ENCODE measurements around the gene ADCY2. TPM values are rescaled to one million over a fixed set of nuclear protein-coding genes. Genes with fewer than 3 reads are reported as not detected.

The ADCY2 gene
- total RNA-seq, 4 donors from 2014 or later: 0.34 to 2.7 (median 1.5) TPM

DNA sequence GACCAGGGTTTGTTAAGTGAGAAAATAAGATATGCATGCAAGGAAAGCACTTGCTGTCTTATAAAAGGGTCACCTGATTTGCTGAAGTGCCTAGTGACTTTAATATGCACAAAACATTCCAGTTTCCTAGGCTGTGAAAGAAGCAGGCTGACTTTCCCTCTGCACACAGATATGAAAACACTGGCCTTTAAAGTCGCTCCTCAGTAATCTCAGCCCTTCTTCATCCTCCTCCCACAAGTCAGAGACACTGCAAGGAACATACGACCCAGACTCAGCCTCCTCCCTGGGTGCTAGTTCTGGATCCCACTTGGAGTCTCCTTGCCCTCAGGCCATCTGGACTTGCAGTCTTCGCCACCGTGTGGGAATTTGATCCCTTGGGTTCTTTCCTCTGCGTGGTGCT is 288.9 kb downstream of the ADCY2 start:
- WGBS, 2 donors: 76 to 83% methylated on average over 5 of the region's 5 CpGs
- no peak for DNase-seq
- Histone ChIP-seq H3K36me3 (no peaks in the 10 kb centered on the region), H3K4me3 (replicated peaks in 1 of 3) (no peak overlapping the region), H3K27ac (no peak overlapping the region), H3K27me3 (no peaks in the 10 kb centered on the region), H3K9me3 (no peaks in the 10 kb centered on the region), H3K4me1 (no peaks in the 10 kb centered on the region)
- no peak for TF ChIP-seq POLR2A (IDR thresholded peaks at IDR 0.05)
- TF ChIP-seq, protein P1, sequence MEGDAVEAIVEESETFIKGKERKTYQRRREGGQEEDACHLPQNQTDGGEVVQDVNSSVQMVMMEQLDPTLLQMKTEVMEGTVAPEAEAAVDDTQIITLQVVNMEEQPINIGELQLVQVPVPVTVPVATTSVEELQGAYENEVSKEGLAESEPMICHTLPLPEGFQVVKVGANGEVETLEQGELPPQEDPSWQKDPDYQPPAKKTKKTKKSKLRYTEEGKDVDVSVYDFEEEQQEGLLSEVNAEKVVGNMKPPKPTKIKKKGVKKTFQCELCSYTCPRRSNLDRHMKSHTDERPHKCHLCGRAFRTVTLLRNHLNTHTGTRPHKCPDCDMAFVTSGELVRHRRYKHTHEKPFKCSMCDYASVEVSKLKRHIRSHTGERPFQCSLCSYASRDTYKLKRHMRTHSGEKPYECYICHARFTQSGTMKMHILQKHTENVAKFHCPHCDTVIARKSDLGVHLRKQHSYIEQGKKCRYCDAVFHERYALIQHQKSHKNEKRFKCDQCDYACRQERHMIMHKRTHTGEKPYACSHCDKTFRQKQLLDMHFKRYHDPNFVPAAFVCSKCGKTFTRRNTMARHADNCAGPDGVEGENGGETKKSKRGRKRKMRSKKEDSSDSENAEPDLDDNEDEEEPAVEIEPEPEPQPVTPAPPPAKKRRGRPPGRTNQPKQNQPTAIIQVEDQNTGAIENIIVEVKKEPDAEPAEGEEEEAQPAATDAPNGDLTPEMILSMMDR (IDR thresholded peaks at IDR 0.05): no peak
- intact Hi-C loops (cut with DNase I): no loop called here

DNA sequence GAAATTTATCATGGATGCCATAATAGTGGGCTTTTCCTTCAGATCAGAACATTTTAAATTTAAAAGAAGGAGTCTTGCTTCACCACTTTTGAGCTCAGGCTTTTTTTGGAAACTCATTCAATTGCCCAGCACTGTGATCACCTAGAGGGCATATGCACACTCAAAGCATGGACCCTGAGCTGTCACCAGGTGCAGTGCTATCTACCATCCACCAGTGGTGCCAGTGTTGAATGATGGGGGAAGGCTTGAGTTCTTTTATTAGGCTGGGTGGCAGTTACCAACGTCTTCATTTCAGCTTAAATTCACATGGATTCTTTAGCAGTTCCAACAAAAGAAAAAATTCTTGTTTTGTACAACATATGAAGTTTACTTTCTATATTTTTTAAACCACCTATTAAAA is 290.9 kb downstream of the ADCY2 start:
- H3K4me1 ChIP-seq: no peaks in the 10 kb centered on the region
- no peak overlapping the region for H3K4me3 ChIP-seq (replicated peaks in 1 of 3)
- H3K27ac ChIP-seq: no peak overlapping the region
- no peak for TF ChIP-seq POLR2A (IDR thresholded peaks at IDR 0.05)
- TF ChIP-seq, protein P1 (IDR thresholded peaks at IDR 0.05): no peak
- DNase-seq: no peak
- H3K27me3 ChIP-seq: no peaks in the 10 kb centered on the region
- 30 to 34% methylated on average over 1 of the region's 1 CpG for WGBS, 2 donors
- no peaks in the 10 kb centered on the region for H3K9me3 ChIP-seq
- H3K36me3 ChIP-seq: no peaks in the 10 kb centered on the region
- intact Hi-C loops (cut with DNase I): no loop called here

DNA sequence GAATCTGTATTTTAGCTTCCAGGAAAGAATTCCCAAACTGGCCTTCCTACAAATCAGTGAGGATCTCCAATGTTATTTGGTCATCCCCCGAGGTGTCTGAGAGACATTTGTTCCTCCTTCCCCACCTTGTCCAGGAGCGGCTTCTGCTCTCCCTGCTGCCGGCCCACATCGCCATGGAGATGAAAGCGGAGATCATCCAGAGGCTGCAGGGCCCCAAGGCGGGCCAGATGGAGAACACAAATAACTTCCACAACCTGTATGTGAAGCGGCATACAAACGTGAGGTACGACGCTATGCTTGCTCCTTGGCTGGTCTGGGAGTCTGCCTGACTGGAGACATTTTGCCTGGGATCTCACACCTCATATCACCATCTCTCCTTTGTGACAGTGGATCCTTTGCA is 294.6 kb downstream of the ADCY2 start:
- Histone ChIP-seq H3K27me3 (no peaks in the 10 kb centered on the region), H3K4me1 (no peaks in the 10 kb centered on the region), H3K36me3 (no peaks in the 10 kb centered on the region), H3K9me3 (no peaks in the 10 kb centered on the region), H3K27ac (no peak overlapping the region), H3K4me3 (replicated peaks in 1 of 3) (no peak overlapping the region)
- TF ChIP-seq, protein P1 (IDR thresholded peaks at IDR 0.05): no peak
- TF ChIP-seq POLR2A (IDR thresholded peaks at IDR 0.05): no peak
- 68 to 69% methylated on average over 10 of the region's 10 CpGs for WGBS, 2 donors
- no peak for DNase-seq
- intact Hi-C loops (cut with DNase I): no loop called here

DNA sequence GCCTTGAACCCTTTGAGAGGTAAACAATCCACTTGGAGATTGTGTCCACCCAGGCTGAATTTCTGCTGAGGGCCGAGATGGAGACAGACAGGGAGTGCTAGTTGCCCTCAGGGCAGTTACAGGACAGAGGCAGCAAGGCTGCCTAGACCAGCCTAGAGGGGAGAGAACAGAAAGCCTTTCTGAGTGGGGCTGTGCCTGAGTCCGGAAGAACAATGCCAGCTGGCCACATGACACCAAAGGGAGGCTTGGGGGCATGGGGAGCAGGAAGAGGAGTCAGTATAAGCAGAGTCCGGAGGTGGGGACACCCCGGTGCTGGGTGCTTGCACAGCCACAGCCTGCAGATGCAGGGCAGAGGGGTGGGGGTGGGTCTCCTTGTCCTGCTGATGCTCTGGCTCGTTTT is 309.3 kb downstream of the ADCY2 start:
- intact Hi-C loops (cut with DNase I): no loop called here
- Histone ChIP-seq H3K4me1 (no peaks in the 10 kb centered on the region), H3K27ac (no peak overlapping the region), H3K36me3 (no peaks in the 10 kb centered on the region), H3K4me3 (replicated peaks in 1 of 3) (no peak overlapping the region), H3K27me3 (no peaks in the 10 kb centered on the region), H3K9me3 (no peaks in the 10 kb centered on the region)
- WGBS, 2 donors: 48 to 64% methylated on average over 5 of the region's 5 CpGs
- DNase-seq: no peak
- TF ChIP-seq, protein P1 (IDR thresholded peaks at IDR 0.05): no peak
- no peak for TF ChIP-seq POLR2A (IDR thresholded peaks at IDR 0.05)

DNA sequence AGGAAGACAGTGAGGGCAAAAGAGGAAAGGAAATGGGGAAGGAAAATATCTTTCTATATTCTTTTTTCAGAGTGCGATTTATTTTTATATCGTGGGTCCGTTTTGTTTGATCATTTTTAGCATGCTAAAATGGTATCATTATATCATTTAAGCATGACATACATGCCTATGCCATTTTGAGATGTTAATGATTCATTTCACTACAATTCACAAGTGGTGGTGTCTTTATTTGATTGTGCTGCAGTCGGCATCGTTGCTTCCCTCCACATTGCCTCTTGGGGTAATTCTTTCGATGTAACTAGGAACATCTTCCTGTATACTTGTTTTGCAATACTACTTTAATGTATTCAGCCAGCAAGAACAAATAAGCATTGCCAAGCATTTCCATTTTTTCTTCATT is 309.8 kb downstream of the ADCY2 start:
- DNase-seq: no peak
- Histone ChIP-seq H3K4me3 (replicated peaks in 1 of 3) (no peak overlapping the region), H3K36me3 (no peaks in the 10 kb centered on the region), H3K4me1 (no peaks in the 10 kb centered on the region), H3K27ac (no peak overlapping the region), H3K27me3 (no peaks in the 10 kb centered on the region), H3K9me3 (no peaks in the 10 kb centered on the region)
- intact Hi-C loops (cut with DNase I): no loop called here
- TF ChIP-seq POLR2A (IDR thresholded peaks at IDR 0.05): no peak
- TF ChIP-seq, protein P1 (IDR thresholded peaks at IDR 0.05): no peak
- WGBS, 2 donors: 89 to 91% methylated on average over 6 of the region's 6 CpGs
